HG03095 (cell line): ENCODE measurements around the gene MYOF.
"Not testable (repeated sequence)": the region's sequence is repeated elsewhere in the genome, so short reads cannot be mapped to it uniquely, and the experiment has no call there.

ENCODE experiments used
- ATAC-seq: cut with Tn5 transposase; IDR thresholded peaks from one replicate; pipeline ENCODE4 v1.9.1; 2021; ENCODE audit warnings: moderate library complexity; ENCODE audit not compliant: unreplicated experiment

Gene MYOF

GRCh38 chr10:93305122-93305521 lies 177.0 kb downstream of the MYOF start:
- no peak for ATAC-seq

- no peak for ATAC-seq
These were observed 181.2 kb downstream of the MYOF start for GRCh38 chr10:93300981-93301380.

GRCh38 chr10:93300288-93300917 lies 181.7 kb downstream of the MYOF start:
- ATAC-seq, result no peak

GRCh38 chr10:93299606-93300287 lies 182.4 kb downstream of the MYOF start:
- no peak for ATAC-seq

GRCh38 chr10:93299195-93299594 lies 182.9 kb downstream of the MYOF start:
- no peak for ATAC-seq

- no peak for ATAC-seq
These were observed 186.0 kb downstream of the MYOF start for GRCh38 chr10:93296151-93296550.

GRCh38 chr10:93293999-93294398 lies 188.1 kb downstream of the MYOF start:
- no peak for ATAC-seq

- no peak for ATAC-seq
These were observed 191.3 kb downstream of the MYOF start for GRCh38 chr10:93290661-93291354.

GRCh38 chr10:93288679-93289634 lies 193.2 kb downstream of the MYOF start:
- ATAC-seq, result no peak

- no peak for ATAC-seq
These were observed 194.4 kb downstream of the MYOF start for GRCh38 chr10:93287775-93288174.

- ATAC-seq, result not testable (repeated sequence)
These were observed 197.9 kb downstream of the MYOF start for GRCh38 chr10:93284246-93284645.

- no peak for ATAC-seq
These were observed 200.8 kb downstream of the MYOF start for GRCh38 chr10:93281367-93281720.

GRCh38 chr10:93280699-93281366 lies 201.3 kb downstream of the MYOF start:
- no peak for ATAC-seq

GRCh38 chr10:93280121-93280698 lies 201.9 kb downstream of the MYOF start:
- no peak for ATAC-seq

GRCh38 chr10:93277360-93277759 lies 204.8 kb downstream of the MYOF start:
- no peak for ATAC-seq

- ATAC-seq, result no peak
These were observed 207.7 kb downstream of the MYOF start for GRCh38 chr10:93274419-93274818.

- no peak for ATAC-seq
These were observed 209.1 kb downstream of the MYOF start for GRCh38 chr10:93272884-93273675.

GRCh38 chr10:93271347-93271746 lies 210.8 kb downstream of the MYOF start:
- ATAC-seq, result no peak

- ATAC-seq, result no peak
These were observed 212.9 kb downstream of the MYOF start for GRCh38 chr10:93269281-93269680.
